Endothelial cell (in vitro differentiated cells): ENCODE data around the gene EEF1AKMT3. TPM values are rescaled to one million over a fixed set of nuclear protein-coding genes. Genes with fewer than 3 reads are reported as not detected.
A peak's percentile ranks its signal among the peaks of the same experiment; 100 is the strongest.

Source experiments
- DNase-seq: peaks from one replicate; pipeline ENCODE4 v3.0.0; 2021; ENCODE audit warnings: low spot score
- H3K27ac Mint-ChIP-seq: one replicate; pipeline ENCODE4 v1.8.0; 2021; ENCODE audit warnings: mixed read lengths, inconsistent platforms; ENCODE audit not compliant: unreplicated experiment
- H3K27me3 Mint-ChIP-seq: one replicate; pipeline ENCODE4 v1.8.0; 2021; ENCODE audit warnings: mild to moderate bottlenecking, moderate library complexity, mixed read lengths, inconsistent platforms; ENCODE audit not compliant: unreplicated experiment
- H3K36me3 Mint-ChIP-seq: one replicate; pipeline ENCODE4 v1.8.0; 2021; ENCODE audit warnings: mild to moderate bottlenecking, low read depth, mixed read lengths, inconsistent platforms; ENCODE audit not compliant: unreplicated experiment
- H3K4me1 Mint-ChIP-seq: one replicate; pipeline ENCODE4 v1.8.0; 2021; ENCODE audit warnings: mild to moderate bottlenecking, mixed read lengths, inconsistent platforms; ENCODE audit not compliant: unreplicated experiment
- H3K4me3 Mint-ChIP-seq: one replicate; pipeline ENCODE4 v1.8.0; 2021; ENCODE audit warnings: mild to moderate bottlenecking, mixed read lengths, inconsistent platforms; ENCODE audit not compliant: unreplicated experiment
- H3K9me3 Mint-ChIP-seq: one replicate; pipeline ENCODE4 v1.8.0; 2021; ENCODE audit warnings: mixed read lengths, inconsistent platforms; ENCODE audit not compliant: unreplicated experiment
- total RNA-seq: library from RNA; stranded (reverse); fragmentation: NEBNext Ultra II Directional; extraction: Animal tissue kit (Norgen Biotek cat#: 25700); gene quantifications from one replicate; pipeline ENCODE4 v1.2.1, GENCODE V29; 2021; ENCODE audit not compliant: unreplicated experiment
- TF ChIP-seq, protein P1 (sequence below): fragments of 200-600 bp; sonication (generic); IDR thresholded peaks from one replicate; pipeline ENCODE4 v1.5.0; 2021; ENCODE audit warnings: antibody characterized with exemption; ENCODE audit not compliant: unreplicated experiment

Gene EEF1AKMT3
- total RNA-seq, 1 donor from 2014 or later: 8.6 TPM

DNA sequence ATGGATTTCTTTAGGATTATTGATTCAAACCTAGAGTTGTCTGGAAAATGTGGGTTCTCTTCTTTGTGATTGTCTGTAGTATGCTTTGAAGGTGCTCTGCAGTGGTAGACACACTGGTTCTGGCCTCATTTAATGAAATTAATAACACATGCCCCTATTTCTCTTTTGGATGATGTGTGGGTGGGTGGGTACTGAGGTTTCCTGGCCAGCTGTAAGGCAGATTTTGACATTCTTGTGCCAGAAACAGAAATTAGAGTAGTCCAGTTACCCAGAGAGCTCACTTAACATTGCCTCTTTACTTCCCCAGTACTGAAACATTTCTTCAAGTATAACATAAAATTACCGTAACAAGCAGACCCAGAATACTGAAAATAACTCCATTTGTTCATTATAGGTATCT lies 24.6 kb downstream of the EEF1AKMT3 start:
- H3K4me3 Mint-ChIP-seq: no peak overlapping the region
- no peak for DNase-seq
- peaks cover 35% of the 10 kb centered on the region for H3K36me3 Mint-ChIP-seq
- H3K9me3 Mint-ChIP-seq: no peaks in the 10 kb centered on the region
- H3K4me1 Mint-ChIP-seq: no peaks in the 10 kb centered on the region
- TF ChIP-seq, protein P1, sequence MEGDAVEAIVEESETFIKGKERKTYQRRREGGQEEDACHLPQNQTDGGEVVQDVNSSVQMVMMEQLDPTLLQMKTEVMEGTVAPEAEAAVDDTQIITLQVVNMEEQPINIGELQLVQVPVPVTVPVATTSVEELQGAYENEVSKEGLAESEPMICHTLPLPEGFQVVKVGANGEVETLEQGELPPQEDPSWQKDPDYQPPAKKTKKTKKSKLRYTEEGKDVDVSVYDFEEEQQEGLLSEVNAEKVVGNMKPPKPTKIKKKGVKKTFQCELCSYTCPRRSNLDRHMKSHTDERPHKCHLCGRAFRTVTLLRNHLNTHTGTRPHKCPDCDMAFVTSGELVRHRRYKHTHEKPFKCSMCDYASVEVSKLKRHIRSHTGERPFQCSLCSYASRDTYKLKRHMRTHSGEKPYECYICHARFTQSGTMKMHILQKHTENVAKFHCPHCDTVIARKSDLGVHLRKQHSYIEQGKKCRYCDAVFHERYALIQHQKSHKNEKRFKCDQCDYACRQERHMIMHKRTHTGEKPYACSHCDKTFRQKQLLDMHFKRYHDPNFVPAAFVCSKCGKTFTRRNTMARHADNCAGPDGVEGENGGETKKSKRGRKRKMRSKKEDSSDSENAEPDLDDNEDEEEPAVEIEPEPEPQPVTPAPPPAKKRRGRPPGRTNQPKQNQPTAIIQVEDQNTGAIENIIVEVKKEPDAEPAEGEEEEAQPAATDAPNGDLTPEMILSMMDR: no peak
- no peaks in the 10 kb centered on the region for H3K27me3 Mint-ChIP-seq
- no peak overlapping the region for H3K27ac Mint-ChIP-seq

DNA sequence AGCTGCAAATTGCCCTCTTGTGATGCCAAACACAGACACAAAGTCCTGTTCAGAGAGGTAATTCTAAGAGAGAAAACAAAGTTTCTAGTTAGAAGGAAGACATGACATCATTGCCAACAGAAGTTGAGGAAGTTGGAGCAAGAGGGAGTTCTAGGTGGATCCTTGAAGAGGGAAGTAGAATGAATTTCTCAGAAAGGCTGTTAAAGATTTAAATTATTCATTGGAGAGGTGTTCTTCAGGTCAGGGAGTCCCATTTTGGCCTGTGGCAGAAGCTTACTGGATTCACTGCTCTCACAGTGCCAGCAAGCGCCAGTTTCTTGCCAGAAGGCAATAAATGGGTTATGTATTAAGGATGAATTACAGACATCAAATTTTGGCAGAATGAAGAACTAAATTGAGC lies 25.5 kb downstream of the EEF1AKMT3 start:
- Mint-ChIP-seq H3K27ac (no peak overlapping the region), H3K9me3 (no peaks in the 10 kb centered on the region), H3K36me3 (peaks cover 30% of the 10 kb centered on the region), H3K4me1 (no peaks in the 10 kb centered on the region), H3K27me3 (no peaks in the 10 kb centered on the region), H3K4me3 (no peak overlapping the region)
- TF ChIP-seq, protein P1: no peak
- no peak for DNase-seq

DNA sequence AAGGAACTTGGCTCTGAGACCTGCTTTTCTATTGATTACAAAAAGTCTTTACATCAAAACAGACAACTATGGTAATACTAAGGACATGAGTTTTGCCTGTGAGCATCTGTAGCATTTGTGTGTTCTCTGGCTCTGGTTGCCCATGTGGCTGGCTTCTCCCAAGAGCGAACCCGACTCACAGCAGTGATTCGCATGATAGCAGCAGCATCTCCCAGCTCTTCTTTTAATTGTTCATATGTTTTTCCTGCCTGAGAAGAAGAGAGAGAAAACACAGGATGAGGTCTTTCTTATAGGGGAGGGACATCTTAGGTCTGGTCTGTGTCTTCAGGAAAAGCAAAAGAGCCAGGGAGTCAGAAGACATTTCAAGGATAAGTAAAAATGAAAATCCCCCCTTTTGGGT lies 28.6 kb downstream of the EEF1AKMT3 start:
- TF ChIP-seq, protein P1: no peak
- Mint-ChIP-seq H3K27me3 (peaks cover 2% of the 10 kb centered on the region), H3K9me3 (no peaks in the 10 kb centered on the region), H3K4me3 (no peak overlapping the region), H3K4me1 (no peaks in the 10 kb centered on the region), H3K27ac (no peak overlapping the region), H3K36me3 (peaks cover 21% of the 10 kb centered on the region)
- DNase-seq: no peak

DNA sequence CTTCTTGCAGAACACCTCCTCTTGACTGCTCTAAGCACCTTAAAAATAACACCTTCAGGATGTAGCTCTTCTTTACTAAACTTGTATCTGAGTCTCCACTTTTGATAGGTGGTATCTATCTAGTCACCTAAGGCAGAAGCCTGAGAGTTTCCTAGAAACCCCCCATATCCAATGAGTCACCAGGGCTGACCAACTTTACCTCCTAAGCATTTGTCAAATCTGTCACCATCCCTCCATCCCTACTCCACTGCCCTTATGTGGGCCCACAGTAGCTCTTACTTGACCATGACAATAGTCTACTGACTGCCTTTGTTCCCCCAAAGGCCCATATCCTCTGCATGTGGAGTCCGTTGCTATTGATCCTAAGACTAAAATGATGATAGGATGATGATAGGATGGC lies 30.2 kb downstream of the EEF1AKMT3 start:
- TF ChIP-seq, protein P1: no peak
- Mint-ChIP-seq H3K27ac (no peak overlapping the region), H3K4me3 (no peak overlapping the region), H3K27me3 (peaks cover 2% of the 10 kb centered on the region), H3K9me3 (no peaks in the 10 kb centered on the region), H3K4me1 (no peaks in the 10 kb centered on the region), H3K36me3 (peaks cover 17% of the 10 kb centered on the region)
- no peak for DNase-seq

DNA sequence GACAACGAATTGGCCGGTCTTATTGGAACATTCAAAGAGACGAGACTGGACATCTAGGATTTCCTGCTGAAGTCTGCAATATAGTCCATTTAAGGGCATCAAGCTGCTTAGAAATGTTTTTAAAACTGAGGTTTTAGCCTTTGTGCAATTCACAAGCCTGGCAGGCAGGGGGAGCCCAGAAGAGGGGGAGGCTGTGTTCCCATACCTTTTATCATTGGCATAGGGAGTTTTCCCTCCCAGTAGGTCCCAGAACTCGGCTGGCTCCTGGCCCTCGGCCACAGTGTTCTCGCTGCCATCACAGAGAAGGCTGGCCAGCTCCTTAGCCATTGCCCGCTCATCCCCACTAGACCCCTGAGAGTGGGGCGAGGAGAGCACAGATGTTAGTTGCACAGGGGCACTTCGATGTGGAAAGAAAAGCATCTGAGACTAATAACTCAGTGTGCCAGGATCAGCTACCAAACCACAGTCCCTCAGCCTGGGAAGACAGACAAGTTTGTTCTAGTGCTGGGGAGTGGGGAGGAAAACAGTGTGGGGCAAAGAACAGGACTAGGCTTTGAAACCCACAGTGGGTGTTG lies 31.0 kb downstream of the EEF1AKMT3 start:
- TF ChIP-seq, protein P1: peak; percentile 71
- Mint-ChIP-seq H3K4me1 (no peaks in the 10 kb centered on the region), H3K27me3 (peaks cover 5% of the 10 kb centered on the region), H3K4me3 (no peak overlapping the region), H3K36me3 (peaks cover 22% of the 10 kb centered on the region), H3K27ac (no peak overlapping the region), H3K9me3 (no peaks in the 10 kb centered on the region)
- peak; percentile 60 for DNase-seq
